Astrocyte (in vitro differentiated cells and primary cell): ENCODE measurements around the gene SLIT3. TPM values are rescaled to one million over a fixed set of nuclear protein-coding genes. Genes with fewer than 3 reads are reported as not detected.

Experiments used
- DNase-seq: peaks from one replicate; pipeline ENCODE4 v3.0.0-alpha.2; 2010; ENCODE audit warnings: low read depth
- FAIRE-seq: peaks from 2 replicates; lab custom pipeline; 2011; peaks lifted over from hg19 to GRCh38; lab: Jason Lieb, UNC
- H2AFZ ChIP-seq: 2 replicates; pipeline ENCODE4 v1.6.0; 2012; ENCODE audit warnings: low read depth, low read length, inconsistent platforms
- H3K27ac ChIP-seq: 2 replicates; pipeline ENCODE4 v1.5.1; 2011; ENCODE audit warnings: low read depth, low read length, inconsistent platforms
- H3K27me3 ChIP-seq: 2 replicates; pipeline ENCODE4 v1.6.0; 2011; ENCODE audit warnings: low read length, inconsistent platforms; ENCODE audit not compliant: insufficient read depth
- H3K36me3 ChIP-seq: 2 replicates; pipeline ENCODE4 v1.5.1; 2011; ENCODE audit warnings: low read length, inconsistent platforms; ENCODE audit not compliant: insufficient read depth
- H3K4me1 ChIP-seq: 2 replicates; pipeline ENCODE4 v1.5.1; 2011; ENCODE audit warnings: low read length, inconsistent platforms; ENCODE audit not compliant: insufficient read depth
- H3K4me2 ChIP-seq: 2 replicates; pipeline ENCODE4 v1.6.0; 2012; ENCODE audit warnings: low read length, inconsistent platforms
- H3K4me3 ChIP-seq: 2 replicates; pipeline ENCODE4 v1.5.1; 2011; ENCODE audit warnings: low read depth, mild to moderate bottlenecking, low read length, inconsistent platforms; ENCODE audit not compliant: insufficient read depth
- H3K79me2 ChIP-seq: 2 replicates; pipeline ENCODE4 v1.6.0; 2012; ENCODE audit warnings: mild to moderate bottlenecking, low read length, inconsistent platforms; ENCODE audit not compliant: insufficient read depth
- H3K9ac ChIP-seq: 2 replicates; pipeline ENCODE4 v1.6.0; 2012; ENCODE audit warnings: mild to moderate bottlenecking, low read length, inconsistent platforms
- H3K9me3 ChIP-seq: 2 replicates; pipeline ENCODE4 v1.5.1; 2012; ENCODE audit warnings: low read depth, mild to moderate bottlenecking, low read length, inconsistent platforms; ENCODE audit not compliant: insufficient read depth
- H4K20me1 ChIP-seq: 2 replicates; pipeline ENCODE4 v1.6.0; 2012; ENCODE audit warnings: low read length, inconsistent platforms; ENCODE audit not compliant: insufficient read depth
- H3K27ac Mint-ChIP-seq: one replicate; pipeline ENCODE4 v1.8.0; 2021; ENCODE audit warnings: mild to moderate bottlenecking, mixed read lengths; ENCODE audit not compliant: unreplicated experiment
- H3K27me3 Mint-ChIP-seq: one replicate; pipeline ENCODE4 v1.8.0; 2021; ENCODE audit warnings: low read depth, mixed read lengths; ENCODE audit not compliant: unreplicated experiment
- H3K36me3 Mint-ChIP-seq: one replicate; pipeline ENCODE4 v1.8.0; 2021; ENCODE audit warnings: low read depth, mixed read lengths; ENCODE audit not compliant: unreplicated experiment
- H3K4me1 Mint-ChIP-seq: one replicate; pipeline ENCODE4 v1.8.0; 2021; ENCODE audit warnings: low read depth, mixed read lengths; ENCODE audit not compliant: unreplicated experiment
- H3K4me3 Mint-ChIP-seq: one replicate; pipeline ENCODE4 v1.8.0; 2021; ENCODE audit warnings: mild to moderate bottlenecking, moderate library complexity, mixed read lengths; ENCODE audit not compliant: unreplicated experiment
- H3K9me3 Mint-ChIP-seq: one replicate; pipeline ENCODE4 v1.8.0; 2021; ENCODE audit warnings: mild to moderate bottlenecking, mixed read lengths; ENCODE audit not compliant: unreplicated experiment
- EZH2 ChIP-seq: IDR thresholded peaks from 2 replicates; pipeline ENCODE4 v1.6.1; 2012; ENCODE audit warnings: mild to moderate bottlenecking, low read length, inconsistent platforms; ENCODE audit not compliant: insufficient read depth
- total RNA-seq: library from RNA; stranded (reverse); gene quantifications from 2 replicates; pipeline ENCODE4 v1.2.1, GENCODE V29; 2021
- TF ChIP-seq, protein P1 (sequence below): IDR thresholded peaks from 2 replicates; pipeline ENCODE4 v1.5.1; 2011; ENCODE audit warnings: low read depth, mild to moderate bottlenecking, inconsistent platforms, low read length, moderate library complexity; ENCODE audit not compliant: insufficient read depth

SLIT3 gene
- total RNA-seq, 1 donor from 2014 or later = 20.7 TPM

DNA sequence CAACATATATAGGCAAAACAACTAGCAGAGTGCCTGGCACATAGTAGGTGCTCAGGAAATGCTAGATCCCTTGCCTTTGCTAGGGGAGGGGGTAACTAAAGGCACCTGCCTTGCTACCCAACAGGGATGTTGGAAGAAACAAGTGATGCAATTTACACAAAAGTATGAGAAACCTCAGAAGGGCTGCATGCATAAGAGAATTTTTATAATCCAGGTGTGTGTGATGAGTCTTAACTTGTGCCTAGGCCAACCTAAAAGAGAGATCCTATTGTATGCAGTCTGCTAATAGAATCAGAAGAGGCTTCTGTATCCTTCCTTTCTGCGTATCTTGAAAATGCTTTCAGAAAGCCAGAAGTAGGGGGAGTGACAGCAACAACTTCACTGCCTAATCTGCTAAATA is 135.9 kb downstream of the SLIT3 start:
- no peak for DNase-seq
- H3K4me1 ChIP-seq = peaks cover 36% of the 10 kb centered on the region
- no peaks in the 10 kb centered on the region for H3K9me3 ChIP-seq
- H3K9me3 Mint-ChIP-seq = no peaks in the 10 kb centered on the region
- no peaks in the 10 kb centered on the region for H4K20me1 ChIP-seq
- H3K4me3 ChIP-seq = no peak overlapping the region
- H3K36me3 ChIP-seq = no peaks in the 10 kb centered on the region
- no peak overlapping the region for H2AFZ ChIP-seq
- no peak for TF ChIP-seq EZH2
- TF ChIP-seq, protein P1, sequence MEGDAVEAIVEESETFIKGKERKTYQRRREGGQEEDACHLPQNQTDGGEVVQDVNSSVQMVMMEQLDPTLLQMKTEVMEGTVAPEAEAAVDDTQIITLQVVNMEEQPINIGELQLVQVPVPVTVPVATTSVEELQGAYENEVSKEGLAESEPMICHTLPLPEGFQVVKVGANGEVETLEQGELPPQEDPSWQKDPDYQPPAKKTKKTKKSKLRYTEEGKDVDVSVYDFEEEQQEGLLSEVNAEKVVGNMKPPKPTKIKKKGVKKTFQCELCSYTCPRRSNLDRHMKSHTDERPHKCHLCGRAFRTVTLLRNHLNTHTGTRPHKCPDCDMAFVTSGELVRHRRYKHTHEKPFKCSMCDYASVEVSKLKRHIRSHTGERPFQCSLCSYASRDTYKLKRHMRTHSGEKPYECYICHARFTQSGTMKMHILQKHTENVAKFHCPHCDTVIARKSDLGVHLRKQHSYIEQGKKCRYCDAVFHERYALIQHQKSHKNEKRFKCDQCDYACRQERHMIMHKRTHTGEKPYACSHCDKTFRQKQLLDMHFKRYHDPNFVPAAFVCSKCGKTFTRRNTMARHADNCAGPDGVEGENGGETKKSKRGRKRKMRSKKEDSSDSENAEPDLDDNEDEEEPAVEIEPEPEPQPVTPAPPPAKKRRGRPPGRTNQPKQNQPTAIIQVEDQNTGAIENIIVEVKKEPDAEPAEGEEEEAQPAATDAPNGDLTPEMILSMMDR = no peak
- no peaks in the 10 kb centered on the region for H3K36me3 Mint-ChIP-seq
- H3K9ac ChIP-seq = peak overlapping the region; percentile 1
- H3K27ac Mint-ChIP-seq = no peak overlapping the region
- H3K27me3 ChIP-seq = no peaks in the 10 kb centered on the region
- FAIRE-seq = no peak
- no peaks in the 10 kb centered on the region for H3K27me3 Mint-ChIP-seq
- peak overlapping the region; percentile 59 for H3K27ac ChIP-seq
- peaks cover 38% of the 10 kb centered on the region for H3K4me1 Mint-ChIP-seq
- no peaks in the 10 kb centered on the region for H3K79me2 ChIP-seq
- no peak overlapping the region for H3K4me2 ChIP-seq
- H3K4me3 Mint-ChIP-seq = no peak overlapping the region

DNA sequence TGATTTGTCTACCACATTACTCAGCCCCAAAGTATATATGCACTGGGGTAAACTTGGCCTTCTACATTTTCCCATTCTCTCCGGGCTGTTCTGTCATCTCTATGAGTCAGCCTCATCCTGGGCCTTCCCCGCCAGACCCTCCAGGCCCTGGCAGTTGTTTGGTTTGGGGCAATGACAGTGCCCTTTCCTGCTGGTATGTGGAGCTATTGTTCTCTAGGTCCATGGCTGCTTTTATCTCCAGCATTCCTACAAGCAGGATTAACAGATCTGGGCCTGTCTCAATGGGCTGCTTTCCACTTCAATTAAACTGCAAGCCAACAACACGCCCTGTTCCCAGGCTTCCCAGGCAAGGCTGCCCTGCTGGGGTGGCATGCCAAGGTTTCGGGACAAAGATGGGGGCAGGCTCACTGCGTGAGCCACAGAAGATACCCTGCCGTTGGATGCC is 136.4 kb downstream of the SLIT3 start:
- Mint-ChIP-seq H3K27me3 (no peaks in the 10 kb centered on the region), H3K36me3 (no peaks in the 10 kb centered on the region), H3K4me3 (no peak overlapping the region), H3K27ac (no peak overlapping the region), H3K9me3 (no peaks in the 10 kb centered on the region), H3K4me1 (peaks cover 38% of the 10 kb centered on the region)
- Histone ChIP-seq H3K27me3 (no peaks in the 10 kb centered on the region), H3K27ac (peak overlapping the region; percentile 59), H3K4me1 (peaks cover 36% of the 10 kb centered on the region), H3K9ac (peak overlapping the region; percentile 16), H4K20me1 (no peaks in the 10 kb centered on the region), H3K9me3 (no peaks in the 10 kb centered on the region), H2AFZ (no peak overlapping the region), H3K4me2 (peak overlapping the region; percentile 50), H3K79me2 (no peaks in the 10 kb centered on the region), H3K36me3 (no peaks in the 10 kb centered on the region), H3K4me3 (no peak overlapping the region)
- FAIRE-seq (peak; percentile 82), DNase-seq (peak; percentile 85)
- TF ChIP-seq EZH2 = no peak
- TF ChIP-seq, protein P1 = no peak

DNA sequence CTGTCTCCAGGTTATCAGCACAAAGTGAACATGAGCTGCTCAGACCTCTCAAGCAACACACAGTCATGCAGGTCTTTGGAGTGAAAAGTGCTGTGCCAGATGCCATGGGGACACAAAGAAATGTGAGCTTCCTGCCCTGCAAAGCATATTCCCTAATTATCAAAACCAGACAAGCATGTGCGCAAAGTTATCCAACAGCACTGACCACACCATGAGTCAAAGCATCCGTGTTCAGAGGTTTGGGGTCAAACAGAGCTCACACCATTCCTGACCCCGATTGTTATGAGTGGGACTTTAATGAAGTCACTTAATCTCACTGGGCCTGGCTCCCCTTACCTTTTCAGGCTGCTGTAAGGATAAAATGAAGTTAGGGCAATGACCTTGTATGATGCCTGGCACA is 138.5 kb downstream of the SLIT3 start:
- Histone ChIP-seq H3K27me3 (no peaks in the 10 kb centered on the region), H3K4me2 (peak overlapping the region; percentile 58), H4K20me1 (no peaks in the 10 kb centered on the region), H3K27ac (no peak overlapping the region), H3K4me1 (peaks cover 36% of the 10 kb centered on the region), H3K9ac (peak overlapping the region; percentile 44), H3K79me2 (no peaks in the 10 kb centered on the region), H2AFZ (no peak overlapping the region), H3K9me3 (no peaks in the 10 kb centered on the region), H3K36me3 (no peaks in the 10 kb centered on the region), H3K4me3 (no peak overlapping the region)
- no peak for TF ChIP-seq EZH2
- TF ChIP-seq, protein P1 = no peak
- FAIRE-seq (peak; percentile 71), DNase-seq (peak; percentile 88)
- H3K27me3 Mint-ChIP-seq = no peaks in the 10 kb centered on the region
- H3K9me3 Mint-ChIP-seq = peaks cover 15% of the 10 kb centered on the region
- H3K4me1 Mint-ChIP-seq = peaks cover 38% of the 10 kb centered on the region
- no peak overlapping the region for H3K4me3 Mint-ChIP-seq
- no peaks in the 10 kb centered on the region for H3K36me3 Mint-ChIP-seq
- H3K27ac Mint-ChIP-seq = no peak overlapping the region
